WERI-Rb-1 (cell line): ENCODE measurements around the gene MRPL41.
"Not testable (repeated sequence)": the region's sequence is repeated elsewhere in the genome, so short reads cannot be mapped to it uniquely, and the experiment has no call there.

Experiments
- DNase-seq: peaks from one replicate; pipeline ENCODE4 v3.0.0-alpha.2; 2020
- H3K27ac ChIP-seq: fragments of 250-450 bp; sonication (Bioruptor Pico); 2 replicates; pipeline ENCODE4 v1.5.1; 2020; ENCODE audit warnings: mild to moderate bottlenecking, moderate library complexity
- H3K27me3 ChIP-seq: fragments of 250-450 bp; sonication (Bioruptor Pico); 2 replicates; pipeline ENCODE4 v1.5.1; 2021; ENCODE audit warnings: mild to moderate bottlenecking, low read depth, moderate library complexity; ENCODE audit not compliant: insufficient read depth, severe bottlenecking
- H3K36me3 ChIP-seq: fragments of 250-450 bp; sonication (Bioruptor Pico); 2 replicates; pipeline ENCODE4 v1.5.1; 2020; ENCODE audit warnings: mild to moderate bottlenecking, moderate library complexity
- H3K4me3 ChIP-seq: 2 replicates; pipeline ENCODE4 v1.5.1; 2011; ENCODE audit warnings: low read depth, mild to moderate bottlenecking, control low read depth, low read length
- H3K9me3 ChIP-seq: fragments of 250-450 bp; sonication (Bioruptor Pico); 2 replicates; pipeline ENCODE4 v1.5.1; 2021; ENCODE audit warnings: mild to moderate bottlenecking, moderate library complexity; ENCODE audit not compliant: severe bottlenecking
- TF ChIP-seq, protein P1 (sequence below): IDR thresholded peaks from 2 replicates; pipeline ENCODE4 v1.5.1; 2011; ENCODE audit warnings: low read depth, mild to moderate bottlenecking, control low read depth, inconsistent platforms, low read length

The MRPL41 gene

DNA sequence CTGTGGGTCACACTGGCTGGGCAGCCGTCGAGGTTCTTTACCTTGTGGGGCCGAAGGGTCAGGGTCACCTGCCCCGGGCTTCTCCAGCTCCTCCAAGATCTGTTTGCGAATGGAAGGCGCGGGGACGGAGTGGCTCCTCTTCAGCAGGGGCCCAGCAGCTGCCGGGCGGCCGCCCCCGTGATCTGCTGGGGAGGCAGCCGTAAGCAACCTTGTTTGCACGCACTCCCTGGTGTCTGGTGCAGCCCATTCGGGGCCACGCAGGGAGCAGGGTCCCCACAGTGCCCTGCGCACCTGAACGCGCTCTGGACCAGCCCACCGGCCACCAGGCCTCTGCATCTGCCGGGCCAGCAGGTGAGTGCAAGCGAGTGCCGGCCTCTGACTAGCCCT lies 36.3 kb upstream of the MRPL41 start:
- H3K36me3 ChIP-seq: no peaks in the 10 kb centered on the region
- no peaks in the 10 kb centered on the region for H3K9me3 ChIP-seq
- no peaks in the 10 kb centered on the region for H3K27me3 ChIP-seq
- TF ChIP-seq, protein P1, sequence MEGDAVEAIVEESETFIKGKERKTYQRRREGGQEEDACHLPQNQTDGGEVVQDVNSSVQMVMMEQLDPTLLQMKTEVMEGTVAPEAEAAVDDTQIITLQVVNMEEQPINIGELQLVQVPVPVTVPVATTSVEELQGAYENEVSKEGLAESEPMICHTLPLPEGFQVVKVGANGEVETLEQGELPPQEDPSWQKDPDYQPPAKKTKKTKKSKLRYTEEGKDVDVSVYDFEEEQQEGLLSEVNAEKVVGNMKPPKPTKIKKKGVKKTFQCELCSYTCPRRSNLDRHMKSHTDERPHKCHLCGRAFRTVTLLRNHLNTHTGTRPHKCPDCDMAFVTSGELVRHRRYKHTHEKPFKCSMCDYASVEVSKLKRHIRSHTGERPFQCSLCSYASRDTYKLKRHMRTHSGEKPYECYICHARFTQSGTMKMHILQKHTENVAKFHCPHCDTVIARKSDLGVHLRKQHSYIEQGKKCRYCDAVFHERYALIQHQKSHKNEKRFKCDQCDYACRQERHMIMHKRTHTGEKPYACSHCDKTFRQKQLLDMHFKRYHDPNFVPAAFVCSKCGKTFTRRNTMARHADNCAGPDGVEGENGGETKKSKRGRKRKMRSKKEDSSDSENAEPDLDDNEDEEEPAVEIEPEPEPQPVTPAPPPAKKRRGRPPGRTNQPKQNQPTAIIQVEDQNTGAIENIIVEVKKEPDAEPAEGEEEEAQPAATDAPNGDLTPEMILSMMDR: no peak
- H3K4me3 ChIP-seq: no peak overlapping the region
- DNase-seq: no peak
- no peak overlapping the region for H3K27ac ChIP-seq

- TF ChIP-seq, protein P1: no peak
Measured at GRCh38 chr9:137516144-137516917, 35.3 kb upstream of the MRPL41 start.

DNA sequence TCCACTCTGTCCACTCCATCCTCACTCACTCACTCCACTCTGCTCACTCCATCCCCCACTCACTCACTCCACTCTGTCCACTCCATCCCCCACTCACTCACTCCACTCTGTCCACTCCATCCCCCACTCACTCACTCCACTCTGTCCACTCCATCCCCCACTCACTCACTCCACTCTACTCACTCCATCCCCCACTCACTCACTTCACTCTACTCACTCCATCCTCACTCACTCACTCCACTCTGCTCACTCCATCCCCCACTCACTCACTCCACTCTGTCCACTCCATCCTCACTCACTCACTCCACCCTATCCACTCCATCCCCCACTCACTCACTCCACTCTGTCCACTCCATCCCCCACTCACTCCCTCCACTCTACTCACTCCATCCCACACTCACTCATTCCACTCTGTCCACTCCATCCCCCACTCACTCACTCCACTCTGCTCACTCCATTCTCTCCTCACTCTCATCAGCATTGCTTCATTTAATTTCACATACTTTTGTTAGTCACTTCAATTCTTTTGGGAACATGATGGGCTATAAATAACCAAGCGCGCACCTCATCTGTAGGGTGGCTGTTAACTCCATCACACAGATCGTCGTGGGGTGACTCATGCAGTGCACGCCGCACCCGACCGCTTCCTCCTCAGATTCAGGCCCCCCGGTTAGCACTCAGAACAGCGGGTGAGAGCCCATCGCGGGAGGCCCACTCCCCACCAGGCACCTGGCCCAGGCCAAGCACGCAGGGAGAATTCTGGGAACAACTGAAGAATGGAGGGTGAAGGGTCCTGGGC lies 32.8 kb upstream of the MRPL41 start:
- not testable (repeated sequence) for H3K4me3 ChIP-seq, H3K36me3 ChIP-seq, H3K27me3 ChIP-seq, H3K9me3 ChIP-seq, DNase-seq, H3K27ac ChIP-seq

More at GRCh38 chr9:137516144-137516917, 35.3 kb upstream of the MRPL41 start:
- H3K27ac ChIP-seq: no peak overlapping the region
- H3K27me3 ChIP-seq: no peaks in the 10 kb centered on the region
- no peak for DNase-seq
- H3K36me3 ChIP-seq: no peaks in the 10 kb centered on the region
- H3K4me3 ChIP-seq: no peak overlapping the region
- no peaks in the 10 kb centered on the region for H3K9me3 ChIP-seq

- no peak overlapping the region for H3K4me3 ChIP-seq
- DNase-seq: no peak
Measured at GRCh38 chr9:137519553-137519952, 32.1 kb upstream of the MRPL41 start.

DNA sequence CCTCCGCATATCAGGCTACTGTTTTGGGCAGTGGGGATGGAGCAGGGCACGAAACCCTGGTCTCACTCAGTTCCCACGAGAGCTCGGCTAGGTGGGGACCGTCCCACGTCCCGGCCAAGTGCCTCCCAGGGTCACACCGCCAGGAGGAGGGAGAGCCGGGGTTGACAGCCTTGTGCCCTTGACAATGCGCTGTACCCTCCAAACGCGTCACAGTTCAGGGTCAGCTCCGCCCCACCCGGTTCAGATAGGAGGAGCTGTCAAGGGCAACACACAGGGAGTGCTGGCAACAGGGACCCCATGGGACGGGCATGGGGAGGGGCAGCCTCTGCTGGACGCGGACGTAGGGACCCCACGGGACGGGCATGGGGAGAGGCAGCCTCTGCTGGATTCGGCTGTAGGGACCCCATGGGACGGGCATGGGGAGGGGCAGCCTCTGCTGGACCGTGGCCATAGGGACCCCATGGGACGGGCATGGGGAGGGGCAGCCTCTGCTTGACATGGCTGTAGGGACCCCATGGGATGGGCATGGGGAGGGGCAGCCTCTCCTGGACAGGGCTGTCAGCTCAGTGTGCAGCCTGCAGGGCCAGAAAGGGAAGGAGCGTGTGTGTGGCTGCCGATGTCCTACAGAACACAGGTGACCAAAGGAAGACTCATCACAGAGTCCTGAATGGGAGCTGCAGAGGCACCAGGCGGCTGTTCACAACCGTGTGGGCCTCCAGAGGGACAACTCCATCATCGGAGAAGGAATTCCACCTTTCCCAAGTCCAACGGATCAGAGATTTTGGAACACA lies 30.9 kb upstream of the MRPL41 start:
- no peak for DNase-seq
- TF ChIP-seq, protein P1: no peak
- no peaks in the 10 kb centered on the region for H3K27me3 ChIP-seq
- no peak overlapping the region for H3K27ac ChIP-seq
- H3K36me3 ChIP-seq: no peaks in the 10 kb centered on the region
- no peak overlapping the region for H3K4me3 ChIP-seq
- H3K9me3 ChIP-seq: no peaks in the 10 kb centered on the region

More at GRCh38 chr9:137519553-137519952, 32.1 kb upstream of the MRPL41 start:
- Histone ChIP-seq H3K27ac (no peak overlapping the region), H3K36me3 (no peaks in the 10 kb centered on the region), H3K9me3 (no peaks in the 10 kb centered on the region), H3K27me3 (no peaks in the 10 kb centered on the region)
- TF ChIP-seq, protein P1: no peak
